ENCODE data around the gene DNAH3.

DNA sequence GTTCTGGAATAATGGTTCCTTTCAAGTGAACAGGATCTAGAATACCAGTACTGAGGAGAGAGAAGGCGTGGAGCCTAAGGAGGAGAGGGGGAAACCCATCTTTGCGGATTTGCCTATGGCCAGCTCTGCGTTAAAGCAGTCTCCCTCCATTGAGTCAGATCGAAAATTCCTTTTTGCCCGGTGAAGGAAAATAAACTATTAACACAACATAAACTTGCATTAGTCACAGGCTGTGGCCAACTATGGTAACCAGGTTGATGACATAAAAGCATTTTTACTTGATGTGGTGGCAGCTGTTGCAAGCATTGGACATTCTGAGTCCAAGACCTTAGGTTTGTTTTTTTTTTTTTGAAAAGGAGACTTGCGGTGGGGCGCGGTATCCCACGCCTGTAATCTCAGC, 16.7 kb upstream of the DNAH3 start:
- TF ChIP-seq POLR2AphosphoS5 (IDR thresholded peaks at IDR 0.05; ENCODE audit: low read depth, low read length), result no peak
- no peak for TF ChIP-seq TAF1 (IDR thresholded peaks at IDR 0.05; ENCODE audit: borderline replicate concordance, insufficient read depth, low read length)
- TF ChIP-seq, protein P1, sequence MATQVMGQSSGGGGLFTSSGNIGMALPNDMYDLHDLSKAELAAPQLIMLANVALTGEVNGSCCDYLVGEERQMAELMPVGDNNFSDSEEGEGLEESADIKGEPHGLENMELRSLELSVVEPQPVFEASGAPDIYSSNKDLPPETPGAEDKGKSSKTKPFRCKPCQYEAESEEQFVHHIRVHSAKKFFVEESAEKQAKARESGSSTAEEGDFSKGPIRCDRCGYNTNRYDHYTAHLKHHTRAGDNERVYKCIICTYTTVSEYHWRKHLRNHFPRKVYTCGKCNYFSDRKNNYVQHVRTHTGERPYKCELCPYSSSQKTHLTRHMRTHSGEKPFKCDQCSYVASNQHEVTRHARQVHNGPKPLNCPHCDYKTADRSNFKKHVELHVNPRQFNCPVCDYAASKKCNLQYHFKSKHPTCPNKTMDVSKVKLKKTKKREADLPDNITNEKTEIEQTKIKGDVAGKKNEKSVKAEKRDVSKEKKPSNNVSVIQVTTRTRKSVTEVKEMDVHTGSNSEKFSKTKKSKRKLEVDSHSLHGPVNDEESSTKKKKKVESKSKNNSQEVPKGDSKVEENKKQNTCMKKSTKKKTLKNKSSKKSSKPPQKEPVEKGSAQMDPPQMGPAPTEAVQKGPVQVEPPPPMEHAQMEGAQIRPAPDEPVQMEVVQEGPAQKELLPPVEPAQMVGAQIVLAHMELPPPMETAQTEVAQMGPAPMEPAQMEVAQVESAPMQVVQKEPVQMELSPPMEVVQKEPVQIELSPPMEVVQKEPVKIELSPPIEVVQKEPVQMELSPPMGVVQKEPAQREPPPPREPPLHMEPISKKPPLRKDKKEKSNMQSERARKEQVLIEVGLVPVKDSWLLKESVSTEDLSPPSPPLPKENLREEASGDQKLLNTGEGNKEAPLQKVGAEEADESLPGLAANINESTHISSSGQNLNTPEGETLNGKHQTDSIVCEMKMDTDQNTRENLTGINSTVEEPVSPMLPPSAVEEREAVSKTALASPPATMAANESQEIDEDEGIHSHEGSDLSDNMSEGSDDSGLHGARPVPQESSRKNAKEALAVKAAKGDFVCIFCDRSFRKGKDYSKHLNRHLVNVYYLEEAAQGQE (IDR thresholded peaks at IDR 0.05; ENCODE audit: insufficient read depth in 1 of 2, low read depth in 2 of 2, low read length in 2 of 2), result no peak
- TF ChIP-seq FOXP2 (optimal IDR thresholded peaks at IDR 0.05; ENCODE audit: borderline replicate concordance, extremely low read depth, extremely low read length, insufficient read depth), result no peak
- no peak for TF ChIP-seq SIN3A (IDR thresholded peaks at IDR 0.05; ENCODE audit: borderline replicate concordance, insufficient read depth, low read length)
